GM06990 (cell line): Measurements from ENCODE around the gene SEMG1.

Experiments
- DNase-seq: peaks from one replicate; pipeline ENCODE4 v3.0.0-alpha.2; 2011; ENCODE audit not compliant: insufficient read length; ENCODE audit errors: extremely low read depth
- H3K27me3 ChIP-seq: replicated peaks from 2 replicates; pipeline ENCODE4 v1.6.0; 2011; ENCODE audit warnings: low read length; ENCODE audit not compliant: control insufficient read depth, insufficient read depth
- H3K36me3 ChIP-seq: 2 replicates; pipeline ENCODE4 v1.5.1; 2011; ENCODE audit warnings: low read length; ENCODE audit not compliant: control insufficient read depth, insufficient read depth
- H3K4me3 ChIP-seq: replicated peaks from 2 replicates; pipeline ENCODE4 v1.5.1; 2011; ENCODE audit warnings: low read depth, mild to moderate bottlenecking, control low read depth, low read length
- CTCF ChIP-seq: IDR thresholded peaks from 2 replicates; pipeline ENCODE4 v1.5.1; 2011; ENCODE audit warnings: low read length, control low read depth, mild to moderate bottlenecking, inconsistent platforms; ENCODE audit not compliant: insufficient read depth, poor library complexity, severe bottlenecking

Gene SEMG1

GRCh38 chr20:45206725-45207124, at the start of gene SEMG1:
Gene SEMG1 (plus strand): TSS chr20:45207033. CDS start chr20:45207054, 21 bp downstream.
- H3K36me3 ChIP-seq, result no peaks in the 10 kb centered on the region
- no peaks in the 10 kb centered on the region for H3K27me3 ChIP-seq
- no peak for DNase-seq
- TF ChIP-seq CTCF, result no peak
- no peak within 1 kb of the TSS for H3K4me3 ChIP-seq

- no peak overlapping the region for H3K4me3 ChIP-seq
- H3K27me3 ChIP-seq, result no peaks in the 10 kb centered on the region
- TF ChIP-seq CTCF, result no peak
- no peaks in the 10 kb centered on the region for H3K36me3 ChIP-seq
- DNase-seq, result no peak
Measured at GRCh38 chr20:45157962-45158361, 48.9 kb upstream of the SEMG1 start.

DNA sequence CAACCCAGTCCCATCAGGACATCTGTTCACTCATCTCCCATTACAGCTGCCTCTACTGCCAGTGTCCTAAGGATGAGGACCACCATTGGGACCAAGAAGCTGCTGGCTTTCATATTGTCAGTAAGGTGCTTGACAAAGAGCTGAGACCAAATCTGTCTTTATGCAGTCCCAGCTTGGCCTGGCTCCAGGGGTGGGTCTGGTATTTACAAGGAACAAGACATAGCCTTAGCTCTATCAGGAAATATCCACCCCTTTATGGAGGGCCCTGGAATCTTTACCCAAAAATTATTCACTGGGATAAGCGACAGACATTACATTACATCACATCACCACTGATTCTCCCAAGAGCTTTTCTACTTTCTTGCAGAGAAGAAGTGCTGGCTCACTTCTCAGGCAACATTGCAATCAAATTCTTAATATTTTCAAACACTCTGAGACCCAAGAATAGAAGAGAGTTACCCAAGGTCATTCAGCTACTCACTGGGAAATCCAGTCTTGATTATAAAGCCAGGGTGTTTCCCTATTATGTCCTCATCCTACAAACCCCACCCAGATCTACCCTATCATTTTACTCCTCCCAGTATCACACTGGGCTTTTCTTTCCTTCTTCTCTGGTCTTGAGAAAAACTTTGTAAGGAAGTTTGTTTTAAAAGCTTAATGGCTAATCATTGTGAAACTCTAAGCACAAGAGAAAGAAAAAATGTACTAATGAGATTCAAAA, 43.6 kb upstream of the SEMG1 start:
- no peaks in the 10 kb centered on the region for H3K27me3 ChIP-seq
- TF ChIP-seq CTCF, result no peak
- DNase-seq, result no peak
- H3K36me3 ChIP-seq, result no peaks in the 10 kb centered on the region
- no peak overlapping the region for H3K4me3 ChIP-seq

DNA sequence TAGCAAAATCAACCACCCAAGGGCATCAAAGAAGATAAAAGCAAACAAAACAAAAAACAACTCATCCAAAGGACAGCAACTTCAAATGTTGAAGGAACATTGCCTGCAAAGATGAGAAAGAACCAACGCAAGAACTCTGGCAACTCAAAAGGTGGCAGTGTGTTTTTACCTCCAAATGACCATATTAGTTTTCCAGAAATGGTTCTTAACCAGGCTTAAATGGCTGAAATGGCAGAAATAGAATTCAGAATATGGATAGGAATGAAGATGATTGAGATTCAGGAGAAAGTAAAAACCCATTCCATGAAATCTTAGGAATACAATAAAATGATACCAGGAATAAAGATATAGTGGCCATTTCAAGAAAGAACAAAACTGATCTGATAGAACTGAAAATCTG, 41.9 kb upstream of the SEMG1 start:
- DNase-seq, result no peak
- Histone ChIP-seq H3K36me3 (no peaks in the 10 kb centered on the region), H3K4me3 (no peak overlapping the region), H3K27me3 (no peaks in the 10 kb centered on the region)
- TF ChIP-seq CTCF, result no peak

GRCh38 chr20:45173522-45173921, 33.3 kb upstream of the SEMG1 start:
- Histone ChIP-seq H3K27me3 (no peaks in the 10 kb centered on the region), H3K4me3 (no peak overlapping the region), H3K36me3 (no peaks in the 10 kb centered on the region)
- TF ChIP-seq CTCF, result no peak
- DNase-seq, result no peak
